Prostate gland (tissue), 2 donors: ENCODE measurements around the gene AQP12B.

Experiments used
- POLR2A ChIP-seq: fragments of 450-650 bp; IDR thresholded peaks from one replicate; pipeline ENCODE4 v1.6.1; 2016; ENCODE audit warnings: antibody characterized with exemption, mild to moderate bottlenecking
- POLR2AphosphoS5 ChIP-seq: sonication (generic); formaldehyde crosslinking; IDR thresholded peaks from one replicate; pipeline ENCODE4 v1.6.1; 2017; ENCODE audit warnings: antibody characterized with exemption
- TF ChIP-seq, protein P1 (sequence below), 4 experiments: fragments of 200-600 bp in 2 of 4; fragments of 450-650 bp in 2 of 4; sonication (generic) in 2 of 4; IDR thresholded peaks; 1 replicate in 3 of 4; 2 replicates in 1 of 4; pipeline ENCODE4 v1.5.1; 2016 to 2019; ENCODE audit warnings: antibody characterized with exemption in 4 of 4, mild to moderate bottlenecking in 2 of 4, moderate library complexity in 2 of 4

DNA sequence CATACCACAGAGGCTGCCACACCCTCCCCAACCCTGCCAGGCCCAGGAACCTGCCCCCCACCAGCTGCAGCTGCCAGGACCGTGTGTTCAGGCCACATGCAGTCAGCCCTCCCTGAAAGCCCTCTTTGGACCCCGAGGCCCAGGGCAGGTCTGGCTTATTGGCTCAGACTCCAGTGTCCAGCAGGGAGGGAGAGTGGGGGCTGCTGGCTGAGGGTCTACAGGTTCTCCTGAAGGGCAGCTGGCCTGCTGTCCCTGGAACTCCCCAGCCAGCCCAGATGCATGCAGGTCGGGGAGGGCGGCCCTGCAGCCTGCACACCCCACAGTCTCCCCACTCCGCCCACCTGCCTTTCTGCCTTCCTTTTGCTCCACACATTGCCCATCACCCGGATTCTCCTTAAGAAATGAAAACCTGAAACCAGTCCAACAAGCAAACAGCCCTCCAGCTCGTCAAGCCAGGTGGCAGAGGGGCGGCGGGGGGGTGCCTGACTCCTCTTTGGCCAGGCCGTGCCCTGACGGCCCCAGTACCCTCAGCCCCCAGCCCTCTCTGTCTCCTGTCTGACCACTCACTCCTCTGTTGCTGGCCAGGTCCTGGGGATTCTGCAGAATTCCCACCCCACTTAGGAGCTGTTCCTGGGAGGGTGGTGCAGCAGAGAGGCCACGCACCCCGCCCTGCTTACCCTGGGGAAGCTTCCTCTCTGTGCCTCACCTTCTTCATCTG, 39.4 kb downstream of the AQP12B start:
- TF ChIP-seq, protein P1, sequence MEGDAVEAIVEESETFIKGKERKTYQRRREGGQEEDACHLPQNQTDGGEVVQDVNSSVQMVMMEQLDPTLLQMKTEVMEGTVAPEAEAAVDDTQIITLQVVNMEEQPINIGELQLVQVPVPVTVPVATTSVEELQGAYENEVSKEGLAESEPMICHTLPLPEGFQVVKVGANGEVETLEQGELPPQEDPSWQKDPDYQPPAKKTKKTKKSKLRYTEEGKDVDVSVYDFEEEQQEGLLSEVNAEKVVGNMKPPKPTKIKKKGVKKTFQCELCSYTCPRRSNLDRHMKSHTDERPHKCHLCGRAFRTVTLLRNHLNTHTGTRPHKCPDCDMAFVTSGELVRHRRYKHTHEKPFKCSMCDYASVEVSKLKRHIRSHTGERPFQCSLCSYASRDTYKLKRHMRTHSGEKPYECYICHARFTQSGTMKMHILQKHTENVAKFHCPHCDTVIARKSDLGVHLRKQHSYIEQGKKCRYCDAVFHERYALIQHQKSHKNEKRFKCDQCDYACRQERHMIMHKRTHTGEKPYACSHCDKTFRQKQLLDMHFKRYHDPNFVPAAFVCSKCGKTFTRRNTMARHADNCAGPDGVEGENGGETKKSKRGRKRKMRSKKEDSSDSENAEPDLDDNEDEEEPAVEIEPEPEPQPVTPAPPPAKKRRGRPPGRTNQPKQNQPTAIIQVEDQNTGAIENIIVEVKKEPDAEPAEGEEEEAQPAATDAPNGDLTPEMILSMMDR (IDR thresholded peaks at IDR 0.05), result no peak
- TF ChIP-seq POLR2A, result no peak
- TF ChIP-seq POLR2AphosphoS5, result no peak
